OCI-LY1 (cell line): ENCODE measurements around the gene EIF2AK2.

Source experiments
- H2AFZ ChIP-seq: fragments of 200-600 bp; sonication (generic), shearing (Covaris generic); 2 replicates; pipeline ENCODE4 v1.6.0; 2014; ENCODE audit warnings: antibody characterized with exemption, mild to moderate bottlenecking, low read length
- H3F3A ChIP-seq: fragments of 200-600 bp; sonication (generic), shearing (Covaris generic); 2 replicates; pipeline ENCODE4 v1.6.0; 2014; ENCODE audit warnings: mild to moderate bottlenecking, antibody characterized with exemption, low read length, moderate library complexity; ENCODE audit not compliant: insufficient read depth
- H3K27ac ChIP-seq: fragments of 200-600 bp; sonication (generic); 2 replicates; pipeline ENCODE4 v1.5.1; 2014; ENCODE audit warnings: low read length, mixed run types, mild to moderate bottlenecking, low read depth; ENCODE audit not compliant: poor library complexity, severe bottlenecking
- H3K27me3 ChIP-seq: fragments of 200-600 bp; sonication (generic); 2 replicates; pipeline ENCODE4 v1.6.0; 2014; ENCODE audit warnings: antibody characterized with exemption, mild to moderate bottlenecking, low read length, moderate library complexity; ENCODE audit not compliant: insufficient read depth
- H3K36me3 ChIP-seq: fragments of 200-600 bp; sonication (generic); 2 replicates; pipeline ENCODE4 v1.6.1; 2014; ENCODE audit warnings: mild to moderate bottlenecking, antibody characterized with exemption, low read length, moderate library complexity, mixed read lengths; ENCODE audit not compliant: insufficient read depth
- H3K4me1 ChIP-seq: fragments of 200-600 bp; sonication (generic); 2 replicates; pipeline ENCODE4 v1.5.1; 2014; ENCODE audit warnings: mild to moderate bottlenecking, low read length, moderate library complexity; ENCODE audit not compliant: insufficient read depth, severe bottlenecking
- H3K4me2 ChIP-seq: fragments of 200-600 bp; sonication (generic), shearing (Covaris generic); 2 replicates; pipeline ENCODE4 v1.6.1; 2014; ENCODE audit warnings: low read length
- H3K4me3 ChIP-seq: fragments of 200-600 bp; sonication (generic); 2 replicates; pipeline ENCODE4 v1.5.1; 2014; ENCODE audit warnings: low read length, low read depth, mild to moderate bottlenecking, mixed read lengths; ENCODE audit not compliant: poor library complexity, severe bottlenecking
- H3K79me2 ChIP-seq: fragments of 200-600 bp; shearing (Covaris generic); 2 replicates; pipeline ENCODE4 v1.6.1; 2016; ENCODE audit warnings: mixed run types, low read length, mixed read lengths; ENCODE audit not compliant: insufficient read depth
- H3K9ac ChIP-seq: fragments of 200-600 bp; sonication (generic), shearing (Covaris generic); 2 replicates; pipeline ENCODE4 v1.6.1; 2014; ENCODE audit warnings: mild to moderate bottlenecking, low read length, mixed read lengths
- H3K9me2 ChIP-seq: fragments of 200-600 bp; sonication (generic), shearing (Covaris generic); 2 replicates; pipeline ENCODE4 v1.6.1; 2014; ENCODE audit warnings: low read depth, mild to moderate bottlenecking, low read length, mixed read lengths
- H3K9me3 ChIP-seq: fragments of 200-600 bp; shearing (Covaris generic); 2 replicates; pipeline ENCODE4 v1.6.1; 2014; ENCODE audit warnings: low read length, mixed read lengths
- H4K20me1 ChIP-seq: fragments of 200-600 bp; sonication (generic), shearing (Covaris generic); 2 replicates; pipeline ENCODE4 v1.6.0; 2016; ENCODE audit warnings: mild to moderate bottlenecking, low read length; ENCODE audit not compliant: insufficient read depth
- CTCF ChIP-seq: fragments of 200-600 bp; sonication (generic), shearing (Covaris generic); IDR thresholded peaks from 2 replicates; pipeline ENCODE4 v1.5.1; 2017; ENCODE audit warnings: mild to moderate bottlenecking, antibody characterized with exemption, low read length, moderate library complexity, mixed read lengths
- EZH2 ChIP-seq: fragments of 200-600 bp; sonication (generic), shearing (Covaris generic); IDR thresholded peaks from 2 replicates; pipeline ENCODE4 v1.8.0; 2017; ENCODE audit warnings: borderline replicate concordance, mixed run types, mild to moderate bottlenecking, antibody characterized with exemption, low read length, moderate library complexity, mixed read lengths

The EIF2AK2 gene

GRCh38 chr2:37192551-37192950 is 35.8 kb upstream of the EIF2AK2 start:
- no peak overlapping the region for H3K27ac ChIP-seq
- H3K4me1 ChIP-seq, result peaks cover 8% of the 10 kb centered on the region
- no peaks in the 10 kb centered on the region for H3K36me3 ChIP-seq
- no peak overlapping the region for H3K4me2 ChIP-seq
- no peak overlapping the region for H3K9ac ChIP-seq
- no peak overlapping the region for H3K4me3 ChIP-seq
- TF ChIP-seq EZH2 (no peak), CTCF (no peak)
- H4K20me1 ChIP-seq, result no peaks in the 10 kb centered on the region
- no peak overlapping the region for H2AFZ ChIP-seq
- H3F3A ChIP-seq, result no peaks in the 10 kb centered on the region
- H3K79me2 ChIP-seq, result peaks cover 7% of the 10 kb centered on the region; the same call in 1 of the 2 replicates
- H3K27me3 ChIP-seq, result no peaks in the 10 kb centered on the region; the same call in 1 of the 2 replicates
- H3K9me3 ChIP-seq, result no peaks in the 10 kb centered on the region
- H3K9me2 ChIP-seq, result no peaks in the 10 kb centered on the region

GRCh38 chr2:37191747-37192146 is 35.0 kb upstream of the EIF2AK2 start:
- Histone ChIP-seq H3K27ac (no peak overlapping the region), H2AFZ (no peak overlapping the region), H3K4me3 (no peak overlapping the region), H3K4me1 (peaks cover 5% of the 10 kb centered on the region), H3K36me3 (no peaks in the 10 kb centered on the region), H4K20me1 (no peaks in the 10 kb centered on the region), H3K27me3 (no peaks in the 10 kb centered on the region; the same call in 1 of the 2 replicates), H3K9ac (no peak overlapping the region), H3F3A (no peaks in the 10 kb centered on the region), H3K9me3 (no peaks in the 10 kb centered on the region), H3K9me2 (no peaks in the 10 kb centered on the region), H3K4me2 (no peak overlapping the region), H3K79me2 (no peaks in the 10 kb centered on the region)
- TF ChIP-seq CTCF, result no peak
- TF ChIP-seq EZH2, result no peak

GRCh38 chr2:37191253-37191652 is 34.5 kb upstream of the EIF2AK2 start:
- H3K79me2 ChIP-seq, result no peaks in the 10 kb centered on the region
- H3F3A ChIP-seq, result no peaks in the 10 kb centered on the region
- no peak overlapping the region for H3K9ac ChIP-seq
- no peak overlapping the region for H3K4me3 ChIP-seq
- no peak overlapping the region for H3K4me2 ChIP-seq
- no peaks in the 10 kb centered on the region for H3K9me3 ChIP-seq
- no peaks in the 10 kb centered on the region for H4K20me1 ChIP-seq
- H3K9me2 ChIP-seq, result no peaks in the 10 kb centered on the region
- peaks cover 5% of the 10 kb centered on the region for H3K4me1 ChIP-seq
- H3K36me3 ChIP-seq, result no peaks in the 10 kb centered on the region
- no peak overlapping the region for H2AFZ ChIP-seq
- no peak overlapping the region for H3K27ac ChIP-seq
- H3K27me3 ChIP-seq, result no peaks in the 10 kb centered on the region; the same call in 1 of the 2 replicates
- no peak for TF ChIP-seq EZH2
- TF ChIP-seq CTCF, result no peak
